Endothelial cell of umbilical vein (primary cell): ENCODE data around the gene PRX. TPM values are rescaled to one million over a fixed set of nuclear protein-coding genes. Genes with fewer than 3 reads are reported as not detected.
A peak's percentile ranks its signal among the peaks of the same experiment; 100 is the strongest.

ENCODE experiments used
- BruUV-seq: library from RNA; stranded (reverse); fragments of 400-500 nt; replicated peaks from 2 replicates; lab custom pipeline; 2021; lab: Mats Ljungman, UMichigan
- CTCF ChIA-PET: fragments of 300-600, 350-600 bp; sonication (Branson Sonifier 250); formaldehyde crosslinking; loops from one replicate; lab custom pipeline; 2021; ENCODE audit warnings: antibody characterized with exemption, inconsistent platforms; lab: Charles Lee
- POLR2A ChIA-PET: fragments of 300-600, 350-600 bp; sonication (Branson Sonifier 250); formaldehyde crosslinking; loops from one replicate; lab custom pipeline; 2021; ENCODE audit warnings: antibody characterized with exemption, inconsistent platforms; lab: Charles Lee
- DNase-seq: peaks from one replicate; pipeline ENCODE4 v3.0.0-alpha.2; 2011; ENCODE audit warnings: low read depth, low spot score
- FAIRE-seq: peaks from 2 replicates; lab custom pipeline; 2011; peaks lifted over from hg19 to GRCh38; lab: Jason Lieb, UNC
- H2AFZ ChIP-seq: 2 replicates; pipeline ENCODE4 v1.6.0; 2012; ENCODE audit warnings: low read depth, low read length, control low read depth, inconsistent platforms
- H3K27ac ChIP-seq: 2 replicates; pipeline ENCODE4 v1.5.1; 2011; ENCODE audit warnings: low read depth, mild to moderate bottlenecking, control low read depth, low read length, moderate library complexity; ENCODE audit not compliant: insufficient read depth
- H3K27me3 ChIP-seq, 2 experiments: 2 replicates each; pipeline versions ENCODE4 v1.6.0 to v1.6.1; 2011; ENCODE audit warnings: low read length in 2 of 2, mixed read lengths in 1 of 2; ENCODE audit not compliant: control insufficient read depth in 2 of 2, insufficient read depth in 2 of 2
- H3K36me3 ChIP-seq, 2 experiments: 2 replicates in 1 of 2; 3 replicates in 1 of 2; pipeline ENCODE4 v1.5.1; 2011; ENCODE audit warnings: low read length in 2 of 2, mild to moderate bottlenecking in 1 of 2, moderate library complexity in 1 of 2; ENCODE audit not compliant: control insufficient read depth in 2 of 2, insufficient read depth in 2 of 2; ENCODE audit errors: extremely low read depth in 1 of 2
- H3K4me1 ChIP-seq: 3 replicates; pipeline ENCODE4 v1.5.1; 2011; ENCODE audit warnings: mild to moderate bottlenecking, low read length; ENCODE audit not compliant: control insufficient read depth, insufficient read depth; ENCODE audit errors: extremely low read depth
- H3K4me2 ChIP-seq: 2 replicates; pipeline ENCODE4 v1.6.1; 2011; ENCODE audit warnings: low read length, control low read depth, mixed read lengths; ENCODE audit not compliant: insufficient read depth
- H3K4me3 ChIP-seq, 3 experiments: fragments of 200-600 bp in 1 of 3; sonication (generic), shearing (Covaris generic) in 1 of 3; replicated peaks in 1 of 3; 2 replicates each; pipeline ENCODE4 v1.5.1; 2011 to 2016; ENCODE audit warnings: control low read depth in 3 of 3, low read length in 3 of 3, mild to moderate bottlenecking in 2 of 3, inconsistent platforms in 1 of 3, low read depth in 1 of 3, moderate library complexity in 1 of 3; ENCODE audit not compliant: insufficient read depth in 1 of 3
- H3K79me2 ChIP-seq: 2 replicates; pipeline ENCODE4 v1.6.0; 2012; ENCODE audit warnings: low read length, inconsistent platforms; ENCODE audit not compliant: control insufficient read depth, insufficient read depth
- H3K9ac ChIP-seq: replicated peaks from 2 replicates; pipeline ENCODE3; 2011; ENCODE audit warnings: low read length, control low read depth; ENCODE audit not compliant: insufficient read depth; ENCODE audit errors: extremely low read depth
- H3K9me1 ChIP-seq: replicated peaks from 3 replicates; pipeline ENCODE4 v1.6.0; 2011; ENCODE audit warnings: mild to moderate bottlenecking, low read length; ENCODE audit not compliant: control insufficient read depth, insufficient read depth; ENCODE audit errors: extremely low read depth
- H3K9me3 ChIP-seq: replicated peaks from 2 replicates; pipeline ENCODE4 v1.5.1; 2012; ENCODE audit warnings: low read length, inconsistent platforms; ENCODE audit not compliant: control insufficient read depth, insufficient read depth
- H4K20me1 ChIP-seq: replicated peaks from 2 replicates; pipeline ENCODE3; 2011; ENCODE audit warnings: mild to moderate bottlenecking, low read length; ENCODE audit not compliant: control insufficient read depth, insufficient read depth; ENCODE audit errors: extremely low read depth
- FOS ChIP-seq: IDR thresholded peaks from 2 replicates; pipeline ENCODE4 v1.6.1; 2011; ENCODE audit warnings: mild to moderate bottlenecking, low read length, moderate library complexity, borderline replicate concordance; ENCODE audit not compliant: insufficient read depth
- GATA2 ChIP-seq: IDR thresholded peaks from 2 replicates; pipeline ENCODE4 v1.7.0; 2011; ENCODE audit warnings: low read depth, mild to moderate bottlenecking, moderate library complexity, mixed read lengths, low read length; ENCODE audit not compliant: insufficient read length, insufficient read depth
- JUN ChIP-seq: IDR thresholded peaks from 2 replicates; pipeline ENCODE4 v1.6.1; 2011; ENCODE audit warnings: borderline replicate concordance, low read depth; ENCODE audit not compliant: insufficient read length, insufficient read depth
- POLR2A ChIP-seq: IDR thresholded peaks from 2 replicates; pipeline ENCODE4 v1.6.1; 2012; ENCODE audit warnings: low read depth, mild to moderate bottlenecking, control low read depth, low read length
- POLR2AphosphoS5 ChIP-seq: IDR thresholded peaks from 2 replicates; pipeline ENCODE4 v1.6.1; 2012; ENCODE audit warnings: low read depth, mild to moderate bottlenecking, control low read depth, low read length, moderate library complexity; ENCODE audit not compliant: insufficient read depth
- dilution Hi-C: fragments of 300-500 bp; cut with MboI; formaldehyde crosslinking; loops from one replicate; pipeline ENCODE4 v1.15.0; 2019; ENCODE audit warnings: low sequenced_read_pairs; ENCODE audit not compliant: extremely low pct_ligation_motif_present
- intact Hi-C: fragments of 100-400 bp; cut with micrococcal nuclease; formaldehyde crosslinking; loops from one replicate; pipeline ENCODE4 v1.10.0; 2022
- polyA plus RNA-seq, 4 experiments: library from polyadenylated mRNA; depleted of rRNA in 3 of 4; stranded (reverse) in 3 of 4; unstranded in 1 of 4; fragments of >200 nt; gene quantifications; 2 replicates each; pipeline versions ENCODE4 v1.2.1 to v1.2.3, GENCODE V29; 2011 to 2012; ENCODE audit warnings: missing spikeins in 1 of 4
- total RNA-seq: library from RNA; stranded (reverse); gene quantifications from 2 replicates; pipeline ENCODE4 v1.2.3, GENCODE V29; 2021
- TF ChIP-seq, protein P1 (sequence below), 2 donors: IDR thresholded peaks; 1 replicate in 1 of 2; 2 replicates in 1 of 2; pipeline ENCODE4 v1.5.1; 2011; ENCODE audit warnings: low read length in 2 of 2, mild to moderate bottlenecking in 2 of 2, moderate library complexity in 2 of 2, control low read depth in 1 of 2, inconsistent platforms in 1 of 2, low read depth in 1 of 2; ENCODE audit not compliant: insufficient read depth in 1 of 2; ENCODE audit errors: extremely low read depth in 1 of 2

PRX gene
- total and polyA plus RNA-seq, 2 donors (not counting 3 experiments of a cell fraction or from before 2014, with no cell fraction given), result 0.80 to 1.3 TPM

DNA sequence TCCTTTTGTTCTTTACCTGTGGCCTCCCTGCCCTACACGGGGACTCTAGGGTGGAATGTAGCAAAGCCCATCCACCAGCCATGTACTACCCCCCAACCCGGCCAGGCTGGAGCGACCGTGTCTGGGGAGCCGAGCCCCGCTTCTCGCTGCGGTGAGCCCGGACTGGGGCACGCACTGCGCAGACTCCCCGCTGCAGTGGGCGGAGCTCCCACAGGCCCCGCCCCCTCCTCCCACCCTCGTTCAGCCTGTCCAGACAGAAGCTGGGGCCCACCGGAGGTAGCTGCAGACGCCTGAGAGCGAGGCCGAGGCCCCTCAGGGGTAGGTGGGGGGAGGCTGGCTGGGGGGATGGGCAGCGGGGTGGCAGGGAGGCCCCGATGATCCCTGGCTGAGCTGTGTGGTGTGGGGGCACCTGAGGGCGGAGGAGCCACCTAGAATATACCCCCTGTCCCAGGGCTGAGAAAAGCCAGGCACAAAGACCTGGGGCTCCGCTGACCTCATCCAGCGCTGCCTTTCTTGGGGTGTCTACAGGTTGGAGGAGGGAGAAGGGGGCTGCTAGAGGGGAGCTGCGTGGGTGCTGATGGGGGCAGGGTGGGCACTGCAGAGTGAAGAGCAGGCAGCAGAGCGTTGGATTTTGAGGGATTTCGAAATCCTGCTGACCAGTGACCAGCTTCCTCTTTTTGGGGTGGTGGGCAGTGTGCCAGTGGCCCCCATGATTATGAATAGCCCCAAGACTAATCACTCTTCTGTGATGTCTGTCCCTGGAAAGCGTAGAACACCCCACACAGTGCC lies 47.4 kb downstream of the PRX start:
- H3K4me3 ChIP-seq, result peak overlapping the region; percentile 32 to 73 (median 63)
- no peaks in the 10 kb centered on the region for H3K79me2 ChIP-seq
- CTCF ChIA-PET, result interaction anchor here (0.6 to 1.7 kb wide), 6 partner anchors 9 to 381 kb away, joined by 3 to 5 read pairs (median 3); no protein-coding TSS in a partner anchor
- TF ChIP-seq FOS, result no peak
- TF ChIP-seq, protein P1, sequence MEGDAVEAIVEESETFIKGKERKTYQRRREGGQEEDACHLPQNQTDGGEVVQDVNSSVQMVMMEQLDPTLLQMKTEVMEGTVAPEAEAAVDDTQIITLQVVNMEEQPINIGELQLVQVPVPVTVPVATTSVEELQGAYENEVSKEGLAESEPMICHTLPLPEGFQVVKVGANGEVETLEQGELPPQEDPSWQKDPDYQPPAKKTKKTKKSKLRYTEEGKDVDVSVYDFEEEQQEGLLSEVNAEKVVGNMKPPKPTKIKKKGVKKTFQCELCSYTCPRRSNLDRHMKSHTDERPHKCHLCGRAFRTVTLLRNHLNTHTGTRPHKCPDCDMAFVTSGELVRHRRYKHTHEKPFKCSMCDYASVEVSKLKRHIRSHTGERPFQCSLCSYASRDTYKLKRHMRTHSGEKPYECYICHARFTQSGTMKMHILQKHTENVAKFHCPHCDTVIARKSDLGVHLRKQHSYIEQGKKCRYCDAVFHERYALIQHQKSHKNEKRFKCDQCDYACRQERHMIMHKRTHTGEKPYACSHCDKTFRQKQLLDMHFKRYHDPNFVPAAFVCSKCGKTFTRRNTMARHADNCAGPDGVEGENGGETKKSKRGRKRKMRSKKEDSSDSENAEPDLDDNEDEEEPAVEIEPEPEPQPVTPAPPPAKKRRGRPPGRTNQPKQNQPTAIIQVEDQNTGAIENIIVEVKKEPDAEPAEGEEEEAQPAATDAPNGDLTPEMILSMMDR (IDR thresholded peaks at IDR 0.05; ENCODE audit: extremely low read depth in 1 of 2, insufficient read depth in 1 of 2, low read depth in 1 of 2, low read length in 2 of 2), result no peak
- TF ChIP-seq POLR2AphosphoS5, result peak; percentile 71
- peak; percentile 71 for TF ChIP-seq POLR2A
- no peak for TF ChIP-seq JUN
- no peak for TF ChIP-seq GATA2
- H3K4me2 ChIP-seq, result peak overlapping the region; percentile 94
- H3K4me1 ChIP-seq, result peaks cover 3% of the 10 kb centered on the region
- H3K27ac ChIP-seq, result no peak overlapping the region
- BruUV-seq, result no TSS peak
- H3K27me3 ChIP-seq, result no peaks in the 10 kb centered on the region
- POLR2A ChIA-PET, result interaction anchor here (0.7 to 1.1 kb wide), 4 partner anchors 10 to 100 kb away, joined by 3 to 6 read pairs (median 4); partner anchors contain the start of genes BLVRB, C19orf47, PLD3 and SERTAD1
- intact Hi-C loops (loop anchor here (5.0 kb wide), 1 partner anchor 36 kb away; no protein-coding TSS in a partner anchor), dilution Hi-C loops (no loop called here)
- H3K9me1 ChIP-seq, result no peaks in the 10 kb centered on the region
- peak overlapping the region; percentile 98 for H2AFZ ChIP-seq
- no peaks in the 10 kb centered on the region for H3K9me3 ChIP-seq
- peaks cover 0 to 6% of the 10 kb centered on the region in 2 experiments for H3K36me3 ChIP-seq
- H4K20me1 ChIP-seq, result no peaks in the 10 kb centered on the region
- peak; percentile 89 for DNase-seq
- peak overlapping the region; percentile 68 for H3K9ac ChIP-seq
- peak; percentile 86 for FAIRE-seq
